KMS-11 (cell line): Measurements from ENCODE around the gene MAGI2.

ENCODE experiments used
- H2AFZ ChIP-seq: fragments of 200-600 bp; sonication (generic); 2 replicates; pipeline ENCODE4 v1.6.1; 2016; ENCODE audit warnings: antibody characterized with exemption, mixed run types, low read depth
- H3K27ac ChIP-seq: fragments of 200-600 bp; sonication (generic); 2 replicates; pipeline ENCODE4 v1.6.1; 2016; ENCODE audit warnings: mild to moderate bottlenecking, mixed run types
- H3K27me3 ChIP-seq: fragments of 200-600 bp; sonication (generic); 2 replicates; pipeline ENCODE4 v1.6.1; 2017; ENCODE audit warnings: mild to moderate bottlenecking, low read depth, mixed run types, moderate library complexity; ENCODE audit not compliant: insufficient read depth
- H3K36me3 ChIP-seq: fragments of 200-600 bp; sonication (generic); 2 replicates; pipeline ENCODE4 v1.6.1; 2017; ENCODE audit warnings: mild to moderate bottlenecking, mixed run types; ENCODE audit not compliant: insufficient read depth
- H3K4me1 ChIP-seq: fragments of 200-600 bp; sonication (generic); 2 replicates; pipeline ENCODE4 v1.6.1; 2016; ENCODE audit warnings: mild to moderate bottlenecking, low read depth, mixed run types; ENCODE audit not compliant: poor library complexity, severe bottlenecking
- H3K4me2 ChIP-seq: fragments of 200-600 bp; sonication (generic); 2 replicates; pipeline ENCODE4 v1.7.0; 2016; ENCODE audit warnings: mild to moderate bottlenecking, mixed run types
- H3K4me3 ChIP-seq: fragments of 200-600 bp; sonication (generic); IDR thresholded peaks from 2 replicates; pipeline ENCODE4 v1.6.1; 2017; ENCODE audit warnings: low read depth, low read length, mixed read lengths; ENCODE audit not compliant: insufficient read depth
- H3K79me2 ChIP-seq: fragments of 200-600 bp; sonication (generic); 2 replicates; pipeline ENCODE4 v1.6.1; 2016; ENCODE audit warnings: low read depth, mixed run types; ENCODE audit not compliant: insufficient read depth
- H3K9ac ChIP-seq: fragments of 200-600 bp; sonication (generic); 2 replicates; pipeline ENCODE4 v1.6.1; 2016; ENCODE audit warnings: mild to moderate bottlenecking, mixed run types
- H4K20me1 ChIP-seq: fragments of 200-600 bp; sonication (generic); 2 replicates; pipeline ENCODE4 v1.6.1; 2016; ENCODE audit warnings: mild to moderate bottlenecking, mixed run types; ENCODE audit not compliant: insufficient read depth
- CTCF ChIP-seq: fragments of 200-600 bp; sonication (generic); conservative IDR thresholded peaks from 2 replicates; pipeline ENCODE4 v1.6.1; 2017; ENCODE audit warnings: low read depth, mild to moderate bottlenecking, antibody characterized with exemption, low read length, moderate library complexity, mixed read lengths

MAGI2 gene

GRCh38 chr7:78055599-78055998 is 1397.9 kb downstream of the MAGI2 start:
- H3K4me3 ChIP-seq = no peak overlapping the region
- H3K4me1 ChIP-seq = no peaks in the 10 kb centered on the region
- no peaks in the 10 kb centered on the region for H3K79me2 ChIP-seq
- H4K20me1 ChIP-seq = no peaks in the 10 kb centered on the region
- H2AFZ ChIP-seq = no peak overlapping the region
- H3K36me3 ChIP-seq = no peaks in the 10 kb centered on the region
- H3K9ac ChIP-seq = no peak overlapping the region
- TF ChIP-seq CTCF = no peak
- no peak overlapping the region for H3K4me2 ChIP-seq
- H3K27ac ChIP-seq = no peak overlapping the region
- H3K27me3 ChIP-seq = no peaks in the 10 kb centered on the region

GRCh38 chr7:78055001-78055573 is 1398.4 kb downstream of the MAGI2 start:
- no peaks in the 10 kb centered on the region for H3K36me3 ChIP-seq
- H3K27me3 ChIP-seq = no peaks in the 10 kb centered on the region
- H2AFZ ChIP-seq = no peak overlapping the region
- no peak overlapping the region for H3K27ac ChIP-seq
- H3K4me2 ChIP-seq = no peak overlapping the region
- no peak overlapping the region for H3K4me3 ChIP-seq
- H3K79me2 ChIP-seq = no peaks in the 10 kb centered on the region
- TF ChIP-seq CTCF = no peak
- H3K9ac ChIP-seq = no peak overlapping the region
- no peaks in the 10 kb centered on the region for H4K20me1 ChIP-seq
- H3K4me1 ChIP-seq = no peaks in the 10 kb centered on the region

- no peak overlapping the region for H3K9ac ChIP-seq
- no peak overlapping the region for H2AFZ ChIP-seq
- H3K79me2 ChIP-seq = no peaks in the 10 kb centered on the region
- TF ChIP-seq CTCF = no peak
- H3K36me3 ChIP-seq = no peaks in the 10 kb centered on the region
- no peaks in the 10 kb centered on the region for H3K27me3 ChIP-seq
- H4K20me1 ChIP-seq = no peaks in the 10 kb centered on the region
- no peak overlapping the region for H3K4me2 ChIP-seq
- no peaks in the 10 kb centered on the region for H3K4me1 ChIP-seq
- no peak overlapping the region for H3K27ac ChIP-seq
- H3K4me3 ChIP-seq = no peak overlapping the region
Observed at GRCh38 chr7:78052112-78052511, 1401.4 kb downstream of the MAGI2 start.

GRCh38 chr7:78047800-78048199 is 1405.7 kb downstream of the MAGI2 start:
- Histone ChIP-seq H4K20me1 (no peaks in the 10 kb centered on the region), H3K27me3 (no peaks in the 10 kb centered on the region), H3K4me1 (no peaks in the 10 kb centered on the region), H2AFZ (no peak overlapping the region), H3K9ac (no peak overlapping the region), H3K4me2 (no peak overlapping the region), H3K36me3 (no peaks in the 10 kb centered on the region), H3K4me3 (no peak overlapping the region), H3K79me2 (no peaks in the 10 kb centered on the region), H3K27ac (no peak overlapping the region)
- no peak for TF ChIP-seq CTCF
